GM10266 (cell line): ENCODE results near the gene RAC3.

Source experiments
- DNase-seq: peaks from one replicate; pipeline ENCODE4 v3.0.0; 2012; ENCODE audit errors: extremely low spot score
- TF ChIP-seq, protein P1 (sequence below): IDR thresholded peaks from 2 replicates; pipeline ENCODE4 v1.5.1; 2012; ENCODE audit warnings: mild to moderate bottlenecking, low read depth; ENCODE audit not compliant: control insufficient read depth, insufficient read depth; ENCODE audit errors: missing control alignments

The RAC3 gene

DNA sequence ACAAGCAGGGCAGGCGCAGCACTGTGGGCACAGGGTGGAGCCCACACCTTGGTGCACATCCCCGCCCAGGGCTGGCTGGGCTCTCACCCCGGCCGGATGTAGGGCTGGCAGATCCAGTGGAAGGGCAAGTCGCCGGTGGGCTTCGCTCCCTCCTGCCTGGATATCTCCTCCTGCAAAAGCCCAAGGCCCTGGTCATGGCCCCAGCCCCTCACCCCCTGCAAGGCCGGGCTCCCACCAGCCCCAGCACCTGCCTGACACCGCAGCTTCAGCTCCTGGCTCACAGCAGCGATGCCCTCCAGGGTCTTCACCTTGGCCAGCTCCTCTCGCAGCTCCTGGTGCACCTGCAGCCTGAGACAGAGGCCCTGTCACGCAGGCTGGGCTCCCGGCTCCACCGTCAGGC lies 29.1 kb downstream of the RAC3 start:
- TF ChIP-seq, protein P1, sequence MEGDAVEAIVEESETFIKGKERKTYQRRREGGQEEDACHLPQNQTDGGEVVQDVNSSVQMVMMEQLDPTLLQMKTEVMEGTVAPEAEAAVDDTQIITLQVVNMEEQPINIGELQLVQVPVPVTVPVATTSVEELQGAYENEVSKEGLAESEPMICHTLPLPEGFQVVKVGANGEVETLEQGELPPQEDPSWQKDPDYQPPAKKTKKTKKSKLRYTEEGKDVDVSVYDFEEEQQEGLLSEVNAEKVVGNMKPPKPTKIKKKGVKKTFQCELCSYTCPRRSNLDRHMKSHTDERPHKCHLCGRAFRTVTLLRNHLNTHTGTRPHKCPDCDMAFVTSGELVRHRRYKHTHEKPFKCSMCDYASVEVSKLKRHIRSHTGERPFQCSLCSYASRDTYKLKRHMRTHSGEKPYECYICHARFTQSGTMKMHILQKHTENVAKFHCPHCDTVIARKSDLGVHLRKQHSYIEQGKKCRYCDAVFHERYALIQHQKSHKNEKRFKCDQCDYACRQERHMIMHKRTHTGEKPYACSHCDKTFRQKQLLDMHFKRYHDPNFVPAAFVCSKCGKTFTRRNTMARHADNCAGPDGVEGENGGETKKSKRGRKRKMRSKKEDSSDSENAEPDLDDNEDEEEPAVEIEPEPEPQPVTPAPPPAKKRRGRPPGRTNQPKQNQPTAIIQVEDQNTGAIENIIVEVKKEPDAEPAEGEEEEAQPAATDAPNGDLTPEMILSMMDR: no peak
- DNase-seq: no peak

DNA sequence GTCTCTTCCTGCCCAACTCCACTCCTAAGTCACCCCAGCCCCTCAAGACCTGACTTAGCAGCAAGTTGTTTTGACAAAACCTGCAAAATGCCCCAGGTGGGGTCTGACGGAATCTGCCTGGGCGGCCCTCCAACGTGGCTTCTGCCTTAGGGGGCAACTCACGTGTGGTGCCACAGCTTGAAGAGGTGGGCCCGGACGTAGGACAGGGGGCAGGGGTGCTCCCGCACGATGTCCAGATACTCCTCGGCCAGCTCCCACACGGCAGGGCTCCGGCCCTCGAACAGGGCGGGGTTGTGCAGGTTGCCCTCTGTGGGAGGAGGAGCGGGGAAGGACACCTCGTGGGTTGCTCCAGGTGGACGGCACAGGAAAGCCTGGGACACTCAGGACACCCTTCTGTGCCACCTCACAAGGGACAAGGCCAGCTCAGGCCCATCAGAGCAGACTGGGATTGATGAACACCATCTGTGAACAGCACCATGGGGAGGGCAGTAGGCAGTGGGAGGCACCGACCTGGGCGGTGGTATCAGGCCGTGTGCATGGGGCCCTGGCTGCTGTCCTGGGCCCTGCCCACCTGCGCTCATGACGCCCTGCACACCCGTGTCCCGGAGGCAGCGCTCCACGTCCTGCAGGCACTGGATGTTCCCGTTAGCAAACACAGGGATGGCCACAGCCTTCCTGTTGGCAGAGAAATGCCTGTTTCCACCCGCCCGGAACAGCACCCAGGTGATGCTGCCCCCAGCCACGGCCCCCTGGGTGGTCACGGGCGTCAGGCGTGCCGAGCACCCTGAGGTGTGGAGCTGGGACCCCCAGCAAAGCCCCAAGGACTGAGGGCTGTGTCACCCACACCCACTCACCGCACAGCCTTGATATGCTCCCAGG lies 29.8 kb downstream of the RAC3 start:
- TF ChIP-seq, protein P1: no peak
- no peak for DNase-seq

DNA sequence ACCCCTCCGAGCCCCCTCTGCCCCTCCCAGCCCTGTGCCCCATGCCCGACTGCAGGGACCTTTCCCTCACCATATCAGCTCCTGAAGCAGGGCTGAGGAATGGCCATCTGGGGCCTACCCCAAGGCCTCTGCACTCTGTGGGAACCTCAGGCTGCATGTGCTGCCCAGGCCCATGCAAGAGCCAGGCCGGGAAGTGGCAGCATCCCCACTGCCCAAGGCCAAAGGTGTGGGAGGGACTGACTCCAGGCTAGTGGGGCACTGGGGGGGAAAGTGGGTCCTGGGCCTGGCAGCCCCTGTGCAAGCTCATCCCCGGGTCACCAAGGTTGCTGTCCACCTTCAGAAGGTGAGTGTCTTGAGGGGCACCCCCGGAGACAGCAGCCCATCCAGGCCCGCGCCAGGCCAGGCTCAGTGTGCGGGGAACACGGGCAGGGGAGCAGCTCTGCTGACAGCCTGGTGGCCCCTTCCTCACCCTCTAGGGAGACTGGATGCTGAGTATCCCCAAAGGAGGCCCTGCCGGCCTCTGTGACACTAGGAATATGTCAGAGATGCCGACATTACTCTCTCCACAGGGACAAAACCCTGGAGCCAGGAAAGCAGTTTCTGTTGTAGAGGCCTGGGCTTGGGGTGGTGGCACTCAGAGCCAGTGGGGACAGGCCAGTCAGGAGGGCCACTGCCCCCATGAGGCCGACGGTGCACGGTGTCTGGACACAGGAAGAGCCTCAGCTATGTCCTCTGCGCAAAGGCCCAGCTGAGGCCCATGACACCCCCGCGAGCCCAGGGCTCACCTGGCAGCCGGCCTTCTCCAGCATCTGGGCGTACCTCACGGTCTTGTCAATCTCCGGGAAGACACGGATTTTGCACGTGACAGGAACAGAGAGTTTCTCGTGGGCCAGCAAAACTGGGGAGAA lies 30.9 kb downstream of the RAC3 start:
- DNase-seq: no peak

DNA sequence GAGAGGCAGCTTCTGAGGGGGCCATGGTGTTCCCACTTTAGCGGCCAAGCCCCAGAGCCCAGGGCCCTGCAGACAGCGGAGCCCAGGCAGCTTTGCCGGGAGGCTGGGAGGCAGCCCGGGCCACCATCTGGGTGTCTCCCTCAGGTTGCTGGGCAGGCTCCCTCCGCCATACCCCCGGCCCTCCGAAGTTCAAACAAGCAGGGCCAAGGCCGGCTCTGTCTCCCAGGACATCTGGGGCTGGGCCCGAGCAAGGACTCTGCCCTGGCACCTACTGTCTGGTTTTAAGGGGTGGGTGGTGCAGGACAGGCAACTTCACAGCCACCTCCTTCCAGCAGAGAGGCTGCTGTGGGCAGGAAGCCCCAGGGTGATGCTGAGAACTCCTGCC lies 31.5 kb downstream of the RAC3 start:
- DNase-seq: no peak
- TF ChIP-seq, protein P1: no peak

More for the DNA sequence above, 30.9 kb downstream of the RAC3 start:
- TF ChIP-seq, protein P1: no peak

DNA sequence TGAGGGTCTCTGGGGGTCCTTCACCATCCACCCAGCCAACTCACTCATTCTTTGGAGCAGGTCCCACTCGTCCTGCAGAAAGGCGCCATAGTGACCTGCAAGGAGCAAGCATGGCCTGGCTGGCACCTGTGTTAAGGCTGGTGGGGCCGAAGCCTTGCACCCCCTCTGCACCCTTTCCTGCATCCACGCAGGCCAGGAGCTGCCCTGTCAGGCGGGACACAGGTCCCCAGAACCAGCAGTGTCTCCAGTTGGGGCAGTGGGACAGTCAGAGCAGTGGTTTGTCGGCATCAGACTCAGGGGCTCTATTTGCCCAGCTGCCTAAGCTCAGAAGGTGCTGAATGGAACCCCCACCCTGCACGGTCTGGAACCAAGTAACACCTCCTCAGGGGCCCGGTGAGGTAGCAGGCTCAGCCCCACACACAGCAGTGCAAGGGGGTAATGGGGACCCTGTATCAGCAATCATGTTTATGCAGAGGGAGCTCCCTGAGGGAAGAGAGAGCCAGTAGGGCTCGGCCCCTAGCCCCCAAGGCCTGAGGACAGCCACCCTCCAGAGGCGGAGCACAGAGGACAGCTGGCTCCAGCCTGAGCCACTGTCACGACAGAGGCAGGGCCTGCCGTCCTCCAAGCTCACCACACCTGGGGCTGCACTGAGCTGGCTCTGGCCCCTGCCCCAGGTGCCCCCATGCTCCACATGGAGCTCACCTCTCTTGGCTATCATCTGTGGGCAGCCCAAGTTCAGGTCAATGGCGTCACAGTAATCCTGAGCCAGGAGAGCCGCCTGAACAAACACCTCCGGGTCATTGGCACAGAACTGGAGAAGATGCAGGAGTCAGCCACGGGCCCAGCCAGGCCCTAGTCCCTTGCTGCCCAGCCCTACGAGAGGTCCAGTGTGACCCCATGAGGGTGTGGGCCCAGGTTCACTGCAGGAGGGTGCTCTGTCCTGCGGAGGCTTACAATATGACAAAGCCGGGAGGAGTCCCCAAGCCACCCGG lies 32.2 kb downstream of the RAC3 start:
- TF ChIP-seq, protein P1: no peak
- no peak for DNase-seq

DNA sequence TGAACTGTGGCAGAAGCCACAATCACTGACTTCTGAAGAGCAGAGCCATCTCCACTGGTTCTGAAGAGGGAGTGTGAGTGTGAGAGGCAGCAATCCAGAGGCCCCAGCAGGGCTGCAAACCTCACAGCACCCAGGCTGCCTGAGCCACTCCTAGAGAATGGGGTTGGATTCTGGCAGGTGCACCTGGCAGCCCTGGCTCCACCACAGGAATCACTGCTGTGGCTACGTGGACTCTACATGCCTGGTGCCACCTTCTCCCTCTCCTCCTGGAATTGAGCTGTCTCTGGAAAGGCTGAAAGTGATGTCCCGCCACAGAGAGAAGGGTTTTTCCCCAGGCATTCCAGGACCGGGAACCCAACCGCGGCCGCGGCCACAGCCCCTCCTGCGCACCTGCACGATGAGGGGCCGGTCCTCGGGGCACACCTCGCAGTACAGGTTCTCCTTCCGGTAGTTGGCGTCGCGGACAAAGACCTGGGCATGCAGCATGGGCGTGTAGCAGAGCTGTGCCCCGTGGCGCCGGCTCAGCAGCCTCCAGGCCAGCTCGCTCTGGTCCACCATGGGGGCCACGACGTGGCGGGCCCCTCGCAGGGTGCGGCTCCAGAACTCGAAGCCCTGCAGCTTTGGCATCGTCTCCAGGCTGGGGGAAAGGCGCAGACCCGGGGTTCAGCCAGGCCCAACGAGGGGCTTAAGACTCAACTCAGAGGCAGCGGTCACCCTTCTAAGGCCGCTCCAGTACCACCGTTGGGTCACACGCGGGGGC lies 33.1 kb downstream of the RAC3 start:
- no peak for DNase-seq
- TF ChIP-seq, protein P1: no peak
